NCI-H2081 treated with DMSO at 0.1 percent for 48 hours (cell line): ENCODE results near the gene IGFLR1.
"Not testable (repeated sequence)": the region's sequence is repeated elsewhere in the genome, so short reads cannot be mapped to it uniquely, and the experiment has no call there.

ENCODE experiments used
- DNase-seq: peaks from one replicate; lab custom pipeline; 2025; lab: John Stamatoyannopoulos, UW

The IGFLR1 gene

DNA sequence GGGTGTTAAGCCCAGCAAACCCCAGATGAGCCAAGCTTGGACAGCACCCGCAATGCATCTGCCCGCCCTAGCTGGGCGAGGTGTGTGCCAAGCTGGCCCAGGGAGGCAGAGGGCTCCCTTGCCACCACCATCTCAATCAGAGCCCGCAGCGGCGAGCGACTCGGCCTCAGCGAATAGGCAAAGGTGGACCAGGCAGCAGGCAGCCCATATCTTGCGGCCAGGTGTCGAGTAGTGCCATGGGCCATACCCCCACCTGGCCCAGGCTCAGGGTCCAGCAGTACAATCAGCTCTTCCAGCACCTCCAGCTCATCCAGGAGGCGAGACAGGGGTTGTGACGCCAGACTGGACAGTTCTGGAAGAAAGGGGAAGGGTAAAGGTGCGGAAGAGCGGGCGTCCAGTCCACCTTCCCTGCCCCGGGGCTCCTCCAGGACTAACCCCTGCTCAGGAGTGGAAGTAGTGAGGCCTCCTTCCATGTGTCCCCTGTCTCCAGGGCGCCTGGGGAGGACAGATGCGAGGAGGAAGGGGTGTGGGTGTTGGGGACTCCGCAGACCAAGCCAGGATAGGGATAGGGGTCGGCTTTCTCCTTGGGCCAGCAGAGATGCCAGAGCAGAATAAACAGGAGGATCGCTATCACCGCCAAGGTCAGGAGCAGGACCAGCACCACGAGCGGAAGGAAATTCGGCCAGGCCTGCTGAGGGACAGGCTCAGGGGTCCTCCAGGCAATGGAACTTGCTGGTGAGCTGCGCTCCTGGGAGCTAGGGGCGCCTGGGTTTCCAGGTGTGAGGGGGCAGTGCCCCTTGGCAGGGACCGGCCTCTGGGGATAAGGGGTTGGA, 2.8 kb downstream of the IGFLR1 start:
- no peak for DNase-seq

GRCh38 chr19:35738887-35739229, 3.4 kb downstream of the IGFLR1 start:
- DNase-seq = no peak

GRCh38 chr19:35738021-35738886, 4.0 kb downstream of the IGFLR1 start:
- no peak for DNase-seq

DNA sequence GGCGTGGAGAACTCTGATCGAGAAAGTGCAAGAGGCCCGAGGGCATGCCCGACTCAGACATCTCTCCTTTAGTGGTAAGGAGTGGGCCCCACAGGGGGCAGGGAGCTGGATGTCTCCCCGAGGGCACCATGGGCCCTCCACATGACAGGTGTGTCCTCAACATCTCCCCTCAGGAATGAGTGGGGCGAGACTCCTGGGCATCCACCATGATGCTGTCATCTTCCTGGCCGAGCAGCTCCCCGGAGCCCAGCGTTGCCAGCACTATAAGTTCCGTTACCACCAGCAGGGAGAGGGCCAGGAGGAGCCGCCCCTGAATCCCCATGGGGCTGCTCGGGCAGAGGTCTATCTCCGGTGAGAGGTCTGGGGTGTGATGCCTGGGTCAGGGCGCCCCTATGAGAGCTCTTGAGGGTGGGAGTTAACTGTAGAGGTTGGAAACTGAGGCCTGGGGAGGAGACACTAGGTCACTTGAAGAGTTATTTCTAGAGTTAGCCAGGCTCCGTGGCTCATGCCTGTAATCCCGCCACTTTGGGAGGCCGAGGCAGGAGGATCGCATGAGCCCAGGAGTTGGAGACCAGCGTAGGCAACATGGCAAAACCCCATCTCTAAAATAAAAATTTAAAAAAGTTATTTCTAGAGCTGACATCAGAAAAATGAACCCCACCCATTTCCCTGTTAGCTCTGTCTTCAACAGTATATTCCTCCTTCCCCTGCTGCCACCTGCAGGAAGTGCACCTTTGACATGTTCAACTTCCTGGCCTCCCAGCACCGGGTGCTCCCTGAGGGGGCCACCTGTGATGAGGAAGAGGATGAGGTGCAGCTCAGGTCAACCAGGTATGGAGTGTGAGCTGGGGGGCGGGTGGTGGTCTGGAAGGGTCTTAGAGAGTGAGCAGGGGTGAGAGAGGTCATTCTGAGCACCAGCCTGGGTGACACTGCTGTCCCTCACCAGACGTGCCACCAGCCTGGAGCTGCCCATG, 5.1 kb downstream of the IGFLR1 start:
- DNase-seq = no peak

GRCh38 chr19:35734889-35735288, 7.4 kb downstream of the IGFLR1 start:
- no peak for DNase-seq

GRCh38 chr19:35734273-35734672, 8.0 kb downstream of the IGFLR1 start:
- no peak for DNase-seq

GRCh38 chr19:35733180-35734125, 8.8 kb downstream of the IGFLR1 start:
- DNase-seq = no peak

GRCh38 chr19:35732540-35733179, 9.6 kb downstream of the IGFLR1 start:
- no peak for DNase-seq

DNA sequence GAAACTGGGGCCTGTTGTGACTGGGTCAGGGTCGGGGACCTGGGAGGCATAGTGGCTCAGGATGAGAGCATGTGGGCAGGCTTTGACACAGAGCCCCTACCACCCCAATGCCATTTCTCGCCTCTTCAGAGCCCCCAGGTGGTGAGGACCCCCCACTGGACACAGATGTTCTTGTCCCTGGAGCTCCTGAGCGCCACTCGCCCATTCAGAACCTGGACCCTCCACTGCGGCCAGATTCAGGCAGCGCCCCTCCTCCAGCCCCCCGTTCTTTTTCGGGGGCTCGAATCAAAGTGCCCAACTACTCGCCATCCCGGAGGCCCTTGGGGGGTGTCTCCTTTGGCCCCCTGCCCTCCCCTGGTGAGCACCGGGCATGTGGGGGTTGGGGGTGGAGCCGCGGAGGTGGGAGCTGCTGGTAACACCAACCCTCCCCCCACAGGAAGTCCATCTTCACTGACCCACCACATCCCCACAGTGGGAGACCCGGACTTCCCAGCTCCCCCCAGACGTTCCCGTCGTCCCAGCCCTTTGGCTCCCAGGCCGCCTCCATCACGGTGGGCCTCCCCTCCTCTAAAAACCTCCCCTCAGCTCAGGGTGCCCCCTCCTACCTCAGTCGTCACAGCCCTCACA, 10.4 kb downstream of the IGFLR1 start:
- DNase-seq = no peak

GRCh38 chr19:35731353-35731752, 10.9 kb downstream of the IGFLR1 start:
- DNase-seq = no peak

DNA sequence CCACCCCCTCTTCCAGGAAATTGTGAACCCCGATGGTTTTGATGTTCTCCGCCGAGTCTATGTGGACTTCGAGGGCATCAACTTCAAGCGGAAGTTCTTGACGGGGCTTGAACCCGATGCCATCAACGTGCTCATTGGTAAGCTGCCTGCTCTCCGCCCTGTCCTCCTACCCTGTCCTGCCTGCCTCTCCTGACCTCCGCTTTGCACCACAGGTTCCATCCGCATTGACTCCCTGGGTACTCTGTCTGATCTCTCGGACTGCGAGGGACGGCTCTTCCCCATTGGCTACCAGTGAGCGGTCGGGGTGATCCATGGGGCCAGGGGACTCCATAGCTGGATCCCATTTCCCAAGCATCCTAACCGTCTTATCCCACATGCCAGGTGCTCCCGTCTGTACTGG, 11.9 kb downstream of the IGFLR1 start:
- no peak for DNase-seq

GRCh38 chr19:35729763-35730162, 12.5 kb downstream of the IGFLR1 start:
- no peak for DNase-seq

GRCh38 chr19:35729021-35729420, 13.2 kb downstream of the IGFLR1 start:
- no peak for DNase-seq

DNA sequence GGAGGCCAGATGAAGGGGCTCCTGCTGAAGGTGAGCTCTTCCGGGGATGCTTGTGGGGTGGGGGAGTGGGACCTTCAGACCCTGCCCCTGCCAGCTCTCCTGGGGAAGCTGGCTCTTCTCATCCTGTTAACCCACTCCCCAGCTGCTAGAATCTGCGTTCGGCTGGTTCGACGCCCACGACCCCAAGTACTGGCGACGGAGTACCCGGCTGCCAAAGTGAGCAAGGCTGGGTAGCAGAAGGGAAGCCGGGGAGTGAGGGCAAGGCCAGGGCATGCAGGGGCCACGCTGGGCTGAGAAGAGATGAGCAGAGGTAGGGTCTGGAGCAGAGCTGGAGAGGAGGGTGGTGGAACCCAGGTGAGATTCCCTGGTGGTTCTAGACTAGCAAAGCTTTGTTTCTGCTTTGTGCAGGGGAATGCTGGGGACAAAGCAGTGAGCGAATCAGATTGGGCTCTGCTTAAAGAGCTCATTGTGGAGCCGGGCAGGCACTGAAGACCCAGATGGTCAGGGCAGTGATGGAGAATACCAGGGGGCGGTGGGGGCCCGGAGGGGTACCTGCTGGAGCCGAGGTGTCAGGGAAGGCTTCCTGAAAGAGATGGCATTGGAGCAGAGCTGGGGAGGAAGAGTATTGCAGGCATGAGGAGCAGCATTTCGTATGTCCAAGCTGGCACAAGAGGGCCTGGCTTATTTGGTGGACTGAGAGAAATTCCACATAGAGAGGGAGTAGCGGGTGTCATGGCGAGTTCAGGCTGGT, 14.1 kb downstream of the IGFLR1 start:
- no peak for DNase-seq

DNA sequence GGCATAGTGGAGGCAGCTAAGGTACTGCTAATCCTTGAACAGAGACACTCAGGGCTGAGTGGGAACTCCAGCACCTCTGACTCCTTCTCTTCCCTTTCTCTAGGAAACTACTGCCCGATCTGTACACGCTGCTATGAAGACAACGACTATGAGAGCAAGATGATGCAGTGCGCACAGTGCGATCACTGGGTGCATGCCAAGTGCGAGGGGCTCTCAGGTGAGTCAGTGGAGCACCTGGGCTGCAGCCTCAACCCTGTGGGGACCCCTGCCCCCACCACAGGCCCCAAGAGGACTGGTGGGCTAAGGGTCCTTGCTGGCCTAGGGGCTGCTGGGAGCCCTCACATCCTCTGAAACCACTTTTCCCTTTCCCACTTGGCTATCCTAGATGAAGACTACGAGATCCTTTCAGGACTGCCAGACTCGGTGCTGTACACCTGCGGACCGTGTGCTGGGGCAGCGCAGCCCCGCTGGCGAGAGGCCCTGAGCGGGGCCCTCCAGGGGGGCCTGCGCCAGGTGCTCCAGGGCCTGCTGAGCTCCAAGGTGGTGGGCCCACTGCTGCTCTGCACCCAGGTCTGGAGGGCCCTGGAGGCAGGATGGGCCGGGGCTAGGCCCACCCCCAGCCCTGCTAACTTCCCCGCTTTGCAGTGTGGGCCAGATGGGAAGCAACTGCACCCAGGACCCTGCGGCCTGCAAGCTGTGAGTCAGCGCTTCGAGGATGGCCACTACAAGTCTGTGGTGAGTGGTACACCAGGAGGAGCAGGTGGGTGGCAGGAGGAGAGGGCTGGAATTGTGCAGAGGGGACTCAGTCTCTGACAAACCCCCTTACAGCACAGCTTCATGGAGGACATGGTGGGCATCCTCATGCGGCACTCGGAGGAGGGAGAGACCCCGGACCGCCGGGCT, 14.9 kb downstream of the IGFLR1 start:
- no peak for DNase-seq

- DNase-seq = no peak
Measured at GRCh38 chr19:35725216-35725861, 16.9 kb downstream of the IGFLR1 start.

DNA sequence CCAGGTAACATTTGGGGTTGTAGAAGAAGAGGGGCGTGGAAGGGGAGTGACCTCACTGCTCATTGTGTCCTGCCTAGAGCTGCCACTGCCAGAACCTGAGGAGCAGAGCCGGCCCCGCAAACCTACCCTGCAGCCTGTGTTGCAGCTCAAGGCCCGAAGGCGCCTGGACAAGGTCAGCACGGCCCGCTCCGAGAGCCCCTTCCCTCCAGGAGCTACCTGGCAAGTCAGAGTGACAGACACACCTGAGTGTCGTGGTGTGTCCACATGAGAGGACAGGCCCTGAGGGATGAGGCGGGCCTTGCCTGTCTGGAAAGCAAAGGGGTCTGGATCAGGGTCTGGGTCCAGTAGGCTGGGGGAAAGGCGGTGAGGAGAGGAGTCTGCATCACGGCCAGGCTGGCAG, 17.7 kb downstream of the IGFLR1 start:
- no peak for DNase-seq

GRCh38 chr19:35724132-35724531, 18.1 kb downstream of the IGFLR1 start:
- DNase-seq = not testable (repeated sequence)
